ENCODE results near the gene RBL1.

GRCh38 chr20:37108676-37109075, 12.9 kb upstream of the RBL1 start:
- TF ChIP-seq CTCF (IDR thresholded peaks at IDR 0.05) = no peak
- no peak for TF ChIP-seq POLR2A (IDR thresholded peaks at IDR 0.05)
